SK-MEL-5 (cell line): Measurements from ENCODE around the gene DRD3. TPM values are rescaled to one million over a fixed set of nuclear protein-coding genes. Genes with fewer than 3 reads are reported as not detected.

Experiments
- DNase-seq: peaks from one replicate; pipeline ENCODE4 v3.0.0-alpha.2; 2016; ENCODE audit warnings: low read depth, low spot score
- in situ Hi-C: cut with HindIII; loops from 2 replicates; pipeline ENCODE4 v1.10.0; 2016; ENCODE audit warnings: low sequenced_read_pairs, high pct_unique_total_duplicates, low pct_unique_long_range_greater_than_20kb
- total RNA-seq: library from RNA; depleted of rRNA; stranded (reverse); fragments of >200 nt; shearing (Covaris generic); gene quantifications from 2 replicates; pipeline ENCODE4 v1.2.3, GENCODE V29; 2014; rRNA removed

The DRD3 gene
- total RNA-seq, 1 experiment from 2014 or later = not detected

DNA sequence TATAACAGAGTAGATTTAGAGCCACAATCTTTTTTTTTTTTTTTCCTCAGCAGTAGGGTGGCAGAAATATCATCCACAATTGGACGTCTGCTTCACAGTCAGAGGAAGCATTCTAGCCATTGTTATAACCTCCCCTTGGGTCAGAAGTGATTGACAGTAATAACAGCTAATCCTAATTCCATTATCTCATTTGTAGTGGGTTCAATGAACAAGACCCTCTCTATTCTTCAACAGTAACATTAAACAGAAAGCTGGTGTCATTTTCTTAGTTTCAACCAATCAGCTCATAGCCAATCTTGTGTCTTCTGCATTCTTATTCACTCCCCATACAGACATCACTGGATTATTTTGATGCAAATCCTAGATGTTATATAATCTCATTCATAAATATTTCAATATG, 77.8 kb downstream of the DRD3 start:
- DNase-seq = no peak
- in situ Hi-C loops = no loop called here

DNA sequence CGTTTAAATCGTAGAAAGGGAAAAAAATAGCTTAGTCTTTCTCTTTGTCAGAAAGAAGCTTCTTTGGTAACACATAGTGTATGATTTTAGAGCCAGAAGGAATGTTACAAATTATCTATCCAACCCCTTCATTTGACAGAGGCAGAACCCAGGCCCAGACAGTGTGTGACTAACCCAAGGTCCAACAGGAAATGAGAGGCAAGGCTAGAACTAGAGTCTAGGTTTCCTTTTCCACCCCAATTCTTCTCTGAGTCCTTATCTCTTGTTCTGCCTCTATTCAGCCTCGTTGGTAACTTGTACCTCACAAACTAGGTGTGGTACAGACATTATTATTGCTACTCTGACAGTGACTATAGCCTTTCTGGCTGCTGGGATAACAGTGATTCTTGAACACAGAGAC, 83.1 kb downstream of the DRD3 start:
- DNase-seq = no peak
- in situ Hi-C loops = no loop called here

DNA sequence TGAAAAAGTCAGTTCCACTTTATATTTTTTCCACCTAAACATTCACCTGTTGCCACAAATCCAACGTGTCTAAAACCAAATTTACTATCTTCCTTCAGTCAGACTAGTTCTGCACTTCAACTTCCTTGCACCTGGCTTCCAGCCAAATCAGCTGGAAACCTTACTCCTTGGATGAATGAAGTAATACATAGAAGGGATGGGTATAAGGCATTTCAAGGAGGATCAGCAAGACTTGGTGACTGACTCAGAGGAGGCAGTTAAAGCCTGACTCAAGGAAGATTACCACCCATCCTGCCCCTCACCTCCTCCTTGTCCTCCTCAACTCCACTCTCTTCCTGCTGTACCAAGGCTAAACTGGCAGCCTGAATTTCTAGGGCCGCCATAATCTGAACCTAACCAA, 85.3 kb downstream of the DRD3 start:
- in situ Hi-C loops = no loop called here
- DNase-seq = peak; percentile 68

DNA sequence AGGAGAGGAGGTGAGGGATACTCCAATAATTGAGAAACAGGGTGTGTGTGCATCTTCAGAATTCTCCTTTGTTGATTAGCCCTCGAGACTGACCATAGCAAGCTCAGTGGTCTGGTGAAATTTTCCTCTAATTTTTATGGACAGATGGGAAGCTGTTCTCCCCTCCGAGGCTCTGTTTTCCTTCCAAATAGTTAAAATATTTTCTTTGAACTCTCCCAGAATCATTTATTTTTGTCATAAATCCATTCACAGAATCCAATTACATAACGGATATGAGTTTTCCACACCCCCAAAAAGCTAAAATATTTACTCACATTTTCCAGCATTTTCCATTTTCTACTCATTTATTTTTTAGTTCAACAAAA, 85.9 kb downstream of the DRD3 start:
- no peak for DNase-seq
- in situ Hi-C loops = no loop called here

DNA sequence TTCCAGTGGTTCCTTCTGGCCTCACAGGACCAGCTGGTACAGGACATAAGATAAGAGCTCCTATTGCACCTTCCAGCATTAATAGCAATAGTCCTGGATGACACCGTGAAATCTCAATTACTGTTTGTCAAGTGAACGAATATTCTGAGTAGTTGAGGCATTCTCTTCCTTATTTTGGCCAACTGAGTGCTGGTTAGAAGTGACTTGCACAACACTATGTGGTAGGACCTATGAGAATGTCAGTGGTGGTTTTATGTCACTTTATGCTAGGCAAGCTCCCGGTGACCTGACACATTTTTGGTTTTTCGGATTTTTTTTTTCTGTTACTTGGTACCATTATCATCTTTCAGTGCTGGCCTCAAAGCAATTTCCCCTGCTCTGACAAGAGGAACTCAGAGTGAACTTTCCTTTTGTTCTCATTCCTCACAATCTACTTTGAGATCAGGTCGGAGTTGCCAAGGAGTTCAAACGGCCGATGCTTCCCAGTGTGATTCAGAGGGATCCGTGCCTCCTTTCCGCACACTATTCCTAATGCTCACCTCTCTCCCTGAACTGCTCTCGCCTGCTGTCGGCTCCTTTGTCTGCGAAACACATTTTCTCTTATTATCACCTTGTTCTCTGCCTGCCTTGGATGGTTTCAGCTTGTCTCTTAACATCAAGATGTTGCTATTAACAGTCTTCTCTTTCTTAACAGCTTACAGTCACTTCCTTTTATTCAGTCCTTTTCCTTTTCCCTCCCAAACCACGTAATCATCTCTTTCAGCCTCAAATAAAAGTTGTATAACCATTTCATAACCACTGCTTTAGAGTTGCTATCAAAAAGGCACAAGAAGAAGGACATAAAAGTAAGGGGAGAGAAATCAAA, 86.5 kb downstream of the DRD3 start:
- DNase-seq = no peak
- in situ Hi-C loops = no loop called here

DNA sequence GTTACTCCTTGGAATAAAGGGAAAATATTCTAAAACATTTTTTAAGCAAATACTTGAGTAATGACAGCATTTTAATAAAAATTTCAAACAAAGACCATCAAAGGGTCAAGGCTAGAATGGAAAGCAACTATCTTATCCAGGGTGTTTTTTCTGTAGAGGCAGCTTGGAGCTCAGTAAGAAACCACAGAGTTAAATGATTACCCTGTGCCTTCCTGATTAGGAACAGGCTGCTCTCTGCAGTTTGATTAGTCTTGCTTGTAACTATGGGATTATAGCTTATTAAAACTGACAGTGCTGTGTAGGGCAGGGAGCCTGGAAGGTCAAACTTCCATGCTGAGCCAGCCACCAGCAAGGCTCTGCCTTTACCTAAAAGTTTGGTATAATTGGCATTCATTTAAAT, 89.2 kb downstream of the DRD3 start:
- in situ Hi-C loops = no loop called here
- no peak for DNase-seq

DNA sequence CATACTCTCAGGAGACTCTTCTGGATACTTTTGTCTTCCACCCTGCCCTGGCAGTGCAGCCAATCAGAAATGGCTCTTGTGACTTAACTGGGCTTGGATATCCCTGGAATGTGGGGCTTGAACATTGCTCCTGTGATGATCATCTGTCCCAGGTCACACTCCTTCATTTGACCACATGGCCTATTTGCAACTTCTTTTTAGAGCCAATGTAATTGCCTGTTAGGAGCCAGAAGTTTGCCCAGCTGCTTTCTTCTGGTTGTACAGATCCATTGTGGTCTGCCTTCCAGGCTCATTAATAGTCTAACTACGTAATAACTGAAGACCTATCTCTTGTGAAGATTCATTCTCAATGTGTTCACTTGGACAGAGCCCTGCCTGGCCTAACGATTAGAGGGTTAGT, 92.5 kb downstream of the DRD3 start:
- DNase-seq = no peak
- in situ Hi-C loops = no loop called here

DNA sequence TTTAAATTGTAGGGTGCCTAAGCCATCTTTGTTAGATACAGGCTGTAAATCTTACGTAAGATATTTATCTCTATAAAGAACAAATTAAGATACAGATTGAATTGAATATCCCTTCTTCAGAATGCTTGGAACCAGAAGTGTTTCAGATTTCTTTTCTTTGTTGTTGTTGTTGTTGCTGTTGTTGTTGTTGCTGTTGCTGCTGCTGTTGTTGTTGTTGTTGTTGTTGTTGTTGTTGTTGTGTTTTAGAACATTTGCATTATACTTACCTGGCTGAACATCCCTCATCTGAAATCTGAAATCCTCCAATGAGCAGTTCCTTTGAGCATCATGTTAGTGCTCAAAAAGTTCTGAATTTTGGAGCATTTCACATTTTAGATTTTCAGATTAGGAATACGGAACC, 95.7 kb downstream of the DRD3 start:
- no peak for DNase-seq
- in situ Hi-C loops = no loop called here

DNA sequence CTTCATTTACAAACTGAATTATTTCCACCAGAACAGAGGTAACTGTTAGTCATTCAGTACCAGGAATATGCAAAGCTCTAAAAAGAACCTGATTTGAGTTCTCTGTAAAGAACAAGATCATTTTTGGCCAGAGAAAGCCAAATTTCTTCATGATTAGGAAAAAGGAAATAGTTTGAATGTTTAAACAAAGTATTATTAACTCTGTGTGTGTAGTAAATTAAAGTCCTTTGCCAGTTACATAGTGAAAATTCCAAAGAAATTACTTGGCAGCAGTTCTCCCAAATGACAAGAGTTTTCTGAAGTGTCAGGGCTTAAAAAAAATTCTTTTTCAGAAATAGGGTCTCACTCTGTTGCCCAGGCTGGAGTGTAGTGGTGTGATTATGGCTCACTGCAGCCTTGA, 97.8 kb downstream of the DRD3 start:
- no peak for DNase-seq
- in situ Hi-C loops = no loop called here

DNA sequence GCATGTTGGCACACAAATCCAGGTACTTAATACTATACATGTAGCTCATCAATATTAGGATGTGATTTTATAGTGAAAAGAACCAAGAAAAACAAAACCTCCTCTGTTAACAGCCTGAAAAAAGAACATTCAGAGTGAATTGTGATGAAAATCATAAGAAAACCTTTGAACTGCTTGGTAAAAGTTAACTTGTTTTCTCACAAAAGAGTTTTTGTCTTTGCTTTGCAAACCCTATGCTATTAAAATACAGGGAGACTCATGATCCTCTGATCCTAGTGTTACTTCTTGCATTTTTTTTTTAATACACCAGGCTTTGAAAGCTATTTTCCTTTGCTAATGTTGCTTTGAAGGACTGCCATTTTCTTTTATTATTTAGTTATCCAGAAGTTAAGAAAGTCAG, 98.7 kb downstream of the DRD3 start:
- in situ Hi-C loops = no loop called here

DNA sequence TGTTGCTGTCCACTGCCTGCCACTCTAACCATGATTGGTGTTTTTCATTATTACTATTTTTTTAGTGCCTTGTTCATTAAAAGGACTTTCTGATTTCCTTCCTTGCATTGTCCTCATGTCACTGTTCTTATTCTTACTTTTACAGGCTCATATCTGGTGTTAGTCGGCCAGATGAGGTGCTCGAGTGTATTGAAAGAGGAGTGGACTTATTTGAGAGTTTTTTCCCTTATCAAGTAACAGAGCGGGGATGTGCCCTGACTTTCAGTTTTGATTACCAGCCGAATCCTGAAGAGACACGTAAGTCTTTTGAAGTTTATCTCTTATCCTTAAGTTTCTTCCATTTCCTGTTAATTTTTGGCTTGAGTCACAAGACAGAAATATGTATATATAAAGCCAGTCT, 99.1 kb downstream of the DRD3 start:
- in situ Hi-C loops = no loop called here
- peak; percentile 63 for DNase-seq

More for the DNA sequence above, 98.7 kb downstream of the DRD3 start:
- DNase-seq = peak; percentile 83

DNA sequence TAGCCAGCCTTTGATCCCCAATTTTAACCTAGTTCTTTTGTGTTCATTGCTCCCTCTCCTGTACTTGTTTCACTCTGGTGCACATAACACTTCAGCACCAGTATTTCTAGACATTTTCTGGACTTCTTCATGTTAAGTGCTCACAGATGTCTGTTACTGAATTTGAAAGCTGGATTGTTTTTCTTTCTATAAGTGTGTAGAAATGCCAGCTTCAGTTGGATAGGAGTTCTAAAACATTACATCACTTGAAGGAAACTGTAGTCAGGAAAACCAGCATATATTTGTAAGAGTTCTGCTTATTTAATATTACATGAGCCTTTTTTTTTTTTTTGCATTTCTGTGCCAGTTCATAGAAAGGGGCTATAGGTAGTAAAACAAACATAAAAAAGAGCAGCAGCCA, 100.7 kb downstream of the DRD3 start:
- in situ Hi-C loops = no loop called here
- DNase-seq = no peak

Other genes starting within 250 kb of the DRD3 start
- 3.9 and 5.4 TPM in 2 replicates for gene ZDHHC23, start 231.0 kb downstream of the DRD3 start, total RNA-seq
- gene CCDC191, start 122.5 kb downstream of the DRD3 start, total RNA-seq = 0.32 and 0.61 TPM in 2 replicates
- 33.1 and 33.2 TPM in 2 replicates for gene QTRT2, start 122.3 kb downstream of the DRD3 start, total RNA-seq
- gene ZNF80, start 58.5 kb upstream of the DRD3 start, total RNA-seq = 0.11 TPM in 1 of 2 replicates, not detected in the other
- not detected in 2 replicates for gene TIGIT, start 115.0 kb upstream of the DRD3 start, total RNA-seq